Fibroblast of lung (primary cell): ENCODE data around the gene PLOD3.

ENCODE experiments used
- EZH2 ChIP-seq: IDR thresholded peaks from 2 replicates; pipeline ENCODE4 v1.5.1; 2012; ENCODE audit warnings: low read length, control low read depth, mild to moderate bottlenecking; ENCODE audit errors: missing control alignments
- TF ChIP-seq, protein P1 (sequence below), 2 donors: IDR thresholded peaks in 1 of 2; conservative IDR thresholded peaks in 1 of 2; 1 replicate in 1 of 2; 2 replicates in 1 of 2; pipeline ENCODE4 v1.5.1; 2011 to 2012; ENCODE audit warnings: low read length in 2 of 2, control low read depth in 1 of 2, inconsistent platforms in 1 of 2, low read depth in 1 of 2, mild to moderate bottlenecking in 1 of 2

DNA sequence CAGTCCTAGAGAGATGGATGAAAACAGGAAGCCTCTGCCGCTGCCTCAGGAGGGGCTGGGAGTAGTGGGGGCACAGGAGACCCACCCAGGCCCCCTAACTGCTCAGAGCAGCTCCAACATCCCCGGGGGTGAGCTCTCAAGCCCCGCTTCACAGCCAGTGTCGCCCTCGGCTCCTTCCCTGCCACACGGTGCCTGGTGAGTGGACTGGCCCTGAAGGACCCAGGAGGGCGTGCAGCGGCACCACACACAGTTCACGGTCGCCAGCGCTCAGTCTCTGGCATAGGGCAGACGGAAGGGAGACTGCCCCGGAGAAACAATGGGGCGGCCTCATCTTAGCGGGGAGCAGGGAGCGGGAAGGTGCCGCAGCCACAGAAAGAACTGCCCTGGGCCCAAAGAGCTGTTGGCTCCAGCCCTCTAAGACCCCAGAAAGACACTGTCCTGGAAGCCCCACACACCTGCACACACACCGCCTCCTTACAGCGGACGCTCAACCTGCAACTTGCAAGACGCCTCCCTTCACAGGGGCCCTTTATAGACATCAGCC is 19.0 kb upstream of the PLOD3 start:
- TF ChIP-seq, protein P1, sequence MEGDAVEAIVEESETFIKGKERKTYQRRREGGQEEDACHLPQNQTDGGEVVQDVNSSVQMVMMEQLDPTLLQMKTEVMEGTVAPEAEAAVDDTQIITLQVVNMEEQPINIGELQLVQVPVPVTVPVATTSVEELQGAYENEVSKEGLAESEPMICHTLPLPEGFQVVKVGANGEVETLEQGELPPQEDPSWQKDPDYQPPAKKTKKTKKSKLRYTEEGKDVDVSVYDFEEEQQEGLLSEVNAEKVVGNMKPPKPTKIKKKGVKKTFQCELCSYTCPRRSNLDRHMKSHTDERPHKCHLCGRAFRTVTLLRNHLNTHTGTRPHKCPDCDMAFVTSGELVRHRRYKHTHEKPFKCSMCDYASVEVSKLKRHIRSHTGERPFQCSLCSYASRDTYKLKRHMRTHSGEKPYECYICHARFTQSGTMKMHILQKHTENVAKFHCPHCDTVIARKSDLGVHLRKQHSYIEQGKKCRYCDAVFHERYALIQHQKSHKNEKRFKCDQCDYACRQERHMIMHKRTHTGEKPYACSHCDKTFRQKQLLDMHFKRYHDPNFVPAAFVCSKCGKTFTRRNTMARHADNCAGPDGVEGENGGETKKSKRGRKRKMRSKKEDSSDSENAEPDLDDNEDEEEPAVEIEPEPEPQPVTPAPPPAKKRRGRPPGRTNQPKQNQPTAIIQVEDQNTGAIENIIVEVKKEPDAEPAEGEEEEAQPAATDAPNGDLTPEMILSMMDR (conservative IDR thresholded peaks at IDR 0.05 in 1 of 2, IDR thresholded peaks at IDR 0.05 in 1 of 2; ENCODE audit: low read depth in 1 of 2, low read length in 2 of 2) = no peak
- TF ChIP-seq EZH2 = no peak
